HG03060 (cell line): ENCODE measurements around the gene PSMD1.

Experiments
- ATAC-seq: cut with Tn5 transposase; IDR thresholded peaks from one replicate; pipeline ENCODE4 v1.9.1; 2021; ENCODE audit warnings: low read depth, moderate number of reproducible peaks; ENCODE audit not compliant: unreplicated experiment

The PSMD1 gene

DNA sequence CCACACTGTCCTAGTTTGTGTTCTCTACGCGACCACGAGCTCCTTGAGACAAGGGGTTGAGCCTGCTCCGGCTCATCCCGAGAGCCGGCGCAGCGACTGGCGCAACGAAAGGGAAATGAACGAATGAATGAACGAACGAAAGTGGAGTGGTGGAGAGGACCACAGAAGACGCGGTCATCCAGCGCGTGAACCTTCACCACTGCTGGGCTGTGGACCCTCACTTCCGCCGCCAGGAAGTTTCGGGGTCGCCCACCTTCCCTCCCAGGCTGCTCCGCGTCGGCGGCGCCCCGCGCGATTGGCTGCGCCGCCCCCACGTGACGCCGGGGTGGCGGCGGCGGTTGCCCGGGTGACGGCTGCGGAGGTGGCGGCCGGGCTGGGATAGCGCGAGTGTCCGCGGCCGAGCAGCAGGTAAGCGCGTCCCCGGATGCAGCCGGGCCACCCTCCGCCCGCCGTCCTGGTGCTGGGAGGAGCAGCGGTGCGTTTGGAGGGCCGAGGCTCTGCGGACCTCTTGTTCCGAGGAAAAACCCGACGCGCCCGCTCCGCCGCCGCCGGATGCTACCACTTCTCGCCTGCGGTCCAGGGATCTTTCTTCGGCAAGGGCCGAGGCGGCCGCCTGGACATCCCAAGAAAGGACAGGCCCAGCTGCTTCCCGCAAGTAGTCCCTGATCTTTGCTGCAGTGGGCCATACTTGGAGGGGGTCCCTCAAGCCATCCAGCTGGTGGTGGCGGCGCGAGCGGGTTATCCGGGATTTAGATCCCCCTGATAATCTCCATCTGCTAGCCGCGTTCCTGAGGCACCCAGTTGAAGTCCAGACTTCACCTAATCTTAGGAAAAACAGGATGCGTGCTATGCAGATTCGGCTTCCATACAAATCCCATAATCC, 141.9 kb downstream of the PSMD1 start, which contains the start of gene ARMC9:
ARMC9 (plus strand) TSS at position 341 of the 883 bp plus-strand sequence. CDS start 7,608 bp downstream, outside the sequence.
- ATAC-seq = no peak

DNA sequence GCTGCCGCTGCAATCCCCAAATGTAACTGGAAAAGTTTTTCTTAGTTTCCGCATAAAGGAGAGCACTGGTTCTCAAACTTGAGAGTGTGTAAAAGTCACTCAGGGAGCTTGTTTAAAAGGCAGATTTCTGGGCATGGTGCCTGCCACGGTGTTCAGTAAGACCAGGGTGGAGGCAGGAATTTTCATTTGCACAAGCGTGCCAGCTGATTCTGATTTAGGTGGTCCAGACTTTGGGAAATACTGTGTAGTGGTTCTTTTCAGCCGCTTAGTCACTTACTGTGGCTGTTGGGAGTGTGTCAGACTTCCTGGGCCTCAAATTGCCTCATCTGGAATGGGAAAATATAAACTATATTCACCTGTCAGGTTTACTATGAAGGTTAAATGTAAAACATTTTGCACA, 142.6 kb downstream of the PSMD1 start:
- no peak for ATAC-seq

DNA sequence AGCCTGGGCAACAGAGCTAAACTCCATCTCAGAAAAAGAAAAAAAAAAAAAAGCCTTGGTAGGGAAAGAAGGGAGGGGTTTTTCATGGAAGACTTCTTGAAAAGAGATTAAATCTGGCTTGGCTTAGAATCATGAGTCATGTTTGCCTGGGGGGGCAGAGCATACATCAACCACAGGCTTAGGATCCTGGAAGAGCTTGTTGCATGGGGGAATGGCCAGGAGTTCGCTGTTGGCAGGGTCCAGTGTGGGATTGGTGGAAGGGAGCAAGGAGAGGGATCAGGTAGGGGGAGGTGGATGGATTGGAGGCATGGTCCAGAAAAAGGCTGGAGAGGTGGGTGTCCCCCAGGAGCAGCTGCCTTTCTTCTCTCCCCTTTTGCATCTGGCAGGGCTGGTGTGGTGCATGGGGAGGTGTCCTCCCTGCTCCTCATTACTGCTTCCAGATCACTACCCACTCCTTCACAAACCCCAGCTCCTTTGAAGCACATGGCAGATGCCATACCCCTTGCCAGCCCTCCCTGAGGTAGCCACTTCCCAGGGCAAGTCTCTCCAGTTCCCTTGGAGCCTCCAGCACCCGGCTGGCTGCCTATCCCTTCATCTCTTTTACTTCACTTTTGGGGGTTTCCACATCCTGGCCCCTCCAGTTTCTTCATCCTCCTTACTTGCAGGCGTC, 144.3 kb downstream of the PSMD1 start:
- ATAC-seq = no peak

DNA sequence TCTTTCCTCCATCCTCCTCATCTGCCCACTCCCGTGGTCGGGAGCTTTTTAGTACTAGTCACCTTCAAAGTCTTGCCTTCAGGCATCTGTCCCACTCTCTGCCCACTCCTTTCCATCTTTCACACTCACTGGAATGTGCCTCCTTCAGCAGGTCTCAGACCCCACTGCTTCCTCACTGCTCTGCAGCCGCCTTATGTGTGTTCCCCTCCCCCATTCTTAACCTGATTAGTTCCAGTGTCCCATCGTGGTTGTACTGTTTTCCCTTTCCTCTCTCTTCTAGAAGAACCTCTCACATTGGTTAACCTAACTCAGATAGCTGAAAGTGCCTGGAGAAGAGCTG, 144.8 kb downstream of the PSMD1 start:
- ATAC-seq = no peak

DNA sequence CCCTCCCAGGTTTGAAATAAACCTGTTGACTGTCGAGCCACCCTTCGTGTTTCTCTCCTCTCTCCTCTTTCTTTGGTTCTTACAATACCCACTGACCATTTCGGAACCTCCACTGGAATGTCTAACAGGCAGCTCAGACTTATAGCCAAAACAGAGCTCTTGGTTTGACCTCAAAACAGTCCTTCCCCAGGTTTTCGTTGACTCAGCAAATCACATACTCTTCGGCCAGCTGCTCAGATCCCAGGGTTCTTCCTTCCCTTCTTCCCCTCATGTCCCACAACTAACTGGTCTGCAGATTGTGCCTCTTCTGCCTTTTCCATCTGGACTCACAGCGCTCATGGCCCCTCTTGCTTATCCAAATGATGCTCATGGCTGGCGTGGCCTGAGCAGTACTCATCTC, 146.4 kb downstream of the PSMD1 start:
- no peak for ATAC-seq

DNA sequence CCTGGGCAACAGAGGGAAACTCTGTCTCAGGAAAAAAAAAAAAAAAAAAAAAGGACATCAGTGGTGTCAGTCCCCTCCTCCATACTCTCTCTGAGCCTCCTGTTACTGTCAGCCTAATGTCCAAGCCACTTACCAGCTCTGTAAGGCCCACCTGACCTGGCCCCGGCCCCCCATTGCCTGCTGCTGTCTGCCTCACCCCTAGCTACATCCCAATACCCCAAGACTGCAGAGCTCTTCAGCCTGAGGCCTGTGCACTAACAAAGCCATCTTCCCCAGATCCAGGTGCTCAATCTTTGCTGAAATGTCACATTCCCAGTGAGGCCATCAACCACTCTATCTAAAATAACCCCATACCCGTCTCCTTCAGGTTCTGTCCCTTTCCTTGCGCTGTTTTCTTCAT, 147.5 kb downstream of the PSMD1 start:
- no peak for ATAC-seq

DNA sequence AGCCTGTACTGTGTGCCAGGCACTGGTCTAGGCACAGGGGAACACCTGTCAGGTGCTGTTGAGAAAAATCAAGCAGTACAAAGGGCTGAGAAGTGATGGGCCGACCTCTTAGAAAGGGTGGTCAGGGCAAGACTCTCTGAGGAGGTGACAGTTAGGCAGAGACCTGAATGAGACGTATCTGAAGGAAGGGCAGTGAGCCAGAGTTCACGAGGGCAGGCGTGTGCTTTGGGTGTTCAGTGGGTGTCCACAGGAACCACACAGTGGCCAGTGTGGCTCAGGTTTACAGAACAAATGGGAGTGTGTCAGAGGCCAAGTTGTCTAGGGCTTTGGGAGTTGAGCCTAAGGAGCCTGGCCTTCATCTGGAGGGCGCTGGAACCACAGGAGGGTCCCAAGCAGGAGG, 147.9 kb downstream of the PSMD1 start:
- no peak for ATAC-seq

DNA sequence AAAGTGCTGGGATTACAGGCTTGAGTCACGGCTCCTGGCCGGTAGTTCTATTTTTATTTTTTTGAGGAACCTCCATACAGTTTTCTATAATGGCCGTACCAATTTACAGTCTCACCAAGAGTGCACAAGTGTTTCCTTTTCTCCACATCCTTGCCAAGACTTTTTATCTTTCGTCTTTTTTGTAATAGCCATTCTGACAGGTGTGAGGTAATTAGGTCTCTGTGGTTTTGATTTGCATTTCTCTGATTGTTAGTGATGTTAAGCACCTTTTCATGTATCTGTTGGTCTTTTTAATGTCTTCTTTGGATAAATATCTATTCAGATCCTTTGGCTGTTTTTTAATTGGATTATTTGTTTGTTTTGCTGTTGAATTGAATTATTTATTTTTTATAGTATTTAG, 151.1 kb downstream of the PSMD1 start:
- no peak for ATAC-seq

DNA sequence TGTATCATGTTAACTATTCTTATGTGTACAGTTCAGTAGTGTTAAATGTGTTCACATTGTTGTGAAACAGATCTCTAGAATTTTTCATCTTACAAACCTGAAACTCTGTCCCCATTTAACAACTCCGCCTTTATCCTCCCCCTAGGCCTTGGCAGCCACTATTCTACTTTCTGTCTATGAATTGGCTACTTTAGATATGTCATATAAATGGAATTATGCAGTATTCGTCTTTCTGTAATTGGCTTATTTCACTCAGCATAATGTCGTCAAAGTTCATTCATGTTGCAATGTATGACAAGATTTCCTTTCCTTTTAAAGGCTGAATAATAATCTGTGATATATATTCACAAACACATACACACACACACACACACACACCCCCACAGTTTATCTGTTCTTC, 154.1 kb downstream of the PSMD1 start:
- no peak for ATAC-seq

DNA sequence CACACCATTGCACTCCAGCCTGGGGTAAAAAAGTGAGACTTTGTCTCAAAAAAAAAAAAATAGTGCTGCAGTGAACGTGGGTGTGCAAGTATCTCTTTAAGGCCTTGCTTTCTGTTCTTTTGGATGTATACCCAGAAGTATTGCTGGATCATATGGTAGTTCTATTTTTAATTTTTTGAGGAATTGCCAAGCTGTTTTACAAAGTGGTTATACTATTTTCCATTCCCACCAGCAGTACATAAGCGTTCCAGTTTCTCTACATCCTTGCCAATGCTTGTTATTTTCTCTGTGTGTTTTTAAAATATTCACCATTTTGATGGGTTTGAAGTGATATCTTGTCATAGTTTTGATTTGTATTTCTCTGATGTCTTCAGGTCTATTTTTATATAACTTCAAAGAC, 154.8 kb downstream of the PSMD1 start:
- ATAC-seq = no peak

DNA sequence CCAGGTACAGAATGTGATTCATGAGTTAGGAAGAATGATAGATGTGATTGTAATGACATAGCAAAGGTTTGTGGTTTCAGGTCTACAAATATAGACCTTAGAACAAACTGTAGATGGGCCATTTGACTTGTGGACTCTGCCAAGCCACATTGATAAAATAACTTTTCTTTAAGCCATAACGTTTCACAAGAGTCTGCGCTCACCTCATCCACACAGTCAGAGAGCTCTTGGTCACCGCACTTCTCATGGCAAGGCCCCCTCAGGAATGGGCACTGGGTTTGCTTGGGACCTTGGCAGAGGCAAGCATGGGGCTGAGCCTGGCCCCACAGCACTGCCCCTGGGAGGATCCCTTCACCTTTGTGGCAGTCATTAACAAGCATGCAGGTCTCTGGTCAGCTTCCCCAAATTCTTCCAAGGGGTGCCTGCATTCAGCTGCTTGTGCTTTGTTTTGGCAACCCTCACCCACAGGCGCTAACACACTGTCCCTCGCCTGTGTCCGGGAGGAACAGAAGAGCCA, 155.7 kb downstream of the PSMD1 start:
- no peak for ATAC-seq

DNA sequence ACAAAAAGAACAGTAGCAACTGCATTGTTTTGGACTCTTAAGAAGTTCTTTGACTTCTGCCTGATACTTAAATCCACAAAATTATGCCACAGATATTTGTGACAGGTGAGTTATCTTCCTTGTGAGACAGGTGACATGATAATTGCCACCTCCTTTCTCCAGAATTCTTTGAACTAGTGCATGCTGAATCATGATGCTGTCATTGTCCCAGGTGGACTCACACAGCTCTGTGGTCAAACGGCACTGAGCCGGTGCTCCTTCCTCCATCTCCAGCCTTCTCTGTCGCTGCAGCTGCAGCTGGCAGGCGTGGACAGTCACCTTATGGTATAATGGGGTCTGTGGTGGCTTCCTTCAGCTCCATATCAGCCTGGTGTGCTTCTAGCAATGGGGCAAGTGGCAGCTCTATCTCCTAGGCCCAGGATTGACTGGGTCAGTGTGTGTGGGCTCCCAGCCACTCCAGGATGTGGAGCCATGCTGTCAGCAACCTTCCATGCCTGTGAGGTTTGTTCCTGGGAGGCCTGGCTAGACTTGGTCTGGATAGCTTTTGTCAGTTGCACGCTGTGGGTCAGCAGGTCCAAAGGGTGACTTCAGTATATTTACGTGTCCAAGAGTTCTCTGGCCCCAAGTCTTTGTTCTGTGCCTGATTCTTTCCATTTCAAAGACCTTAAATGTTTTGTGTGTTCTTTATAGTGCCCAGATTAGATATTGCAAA, 157.4 kb downstream of the PSMD1 start:
- no peak for ATAC-seq

DNA sequence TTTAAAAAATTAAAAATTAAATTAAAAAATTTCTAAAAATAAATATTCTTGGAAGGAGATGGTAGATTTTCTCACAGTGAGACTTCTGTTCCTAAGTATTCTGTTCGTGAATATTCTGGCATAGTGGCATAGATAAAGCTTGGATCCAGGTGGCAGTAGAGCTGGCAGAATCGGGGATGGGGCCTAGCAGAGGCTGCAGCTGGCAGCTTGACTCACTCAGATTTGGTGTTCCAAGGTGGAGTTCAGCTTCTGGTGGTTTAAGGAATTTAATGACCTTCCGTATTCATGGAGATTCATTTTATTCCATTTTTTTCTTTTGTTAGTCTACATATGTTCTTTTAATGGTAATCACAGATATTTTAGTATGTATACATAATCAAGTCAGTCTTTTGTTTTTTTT, 161.7 kb downstream of the PSMD1 start:
- no peak for ATAC-seq

DNA sequence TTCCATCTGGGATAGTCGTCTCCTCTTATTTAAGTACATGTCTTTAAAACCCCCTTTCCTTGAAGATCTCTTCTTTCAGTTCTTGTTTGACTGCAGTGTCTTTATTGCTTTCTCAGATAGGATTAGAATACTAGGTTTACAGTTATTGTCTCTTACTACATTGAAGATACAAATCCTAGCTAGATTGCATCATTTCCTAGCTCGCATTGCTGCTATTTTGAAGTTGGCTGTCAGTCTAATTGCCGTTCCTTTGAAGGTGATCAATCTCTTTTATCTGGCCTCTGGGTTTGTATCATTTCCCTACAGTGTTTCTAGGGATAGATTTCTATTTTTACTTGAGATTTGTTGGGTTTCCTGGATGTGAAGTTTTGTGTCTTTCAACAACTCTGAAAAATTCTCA, 162.6 kb downstream of the PSMD1 start:
- no peak for ATAC-seq

DNA sequence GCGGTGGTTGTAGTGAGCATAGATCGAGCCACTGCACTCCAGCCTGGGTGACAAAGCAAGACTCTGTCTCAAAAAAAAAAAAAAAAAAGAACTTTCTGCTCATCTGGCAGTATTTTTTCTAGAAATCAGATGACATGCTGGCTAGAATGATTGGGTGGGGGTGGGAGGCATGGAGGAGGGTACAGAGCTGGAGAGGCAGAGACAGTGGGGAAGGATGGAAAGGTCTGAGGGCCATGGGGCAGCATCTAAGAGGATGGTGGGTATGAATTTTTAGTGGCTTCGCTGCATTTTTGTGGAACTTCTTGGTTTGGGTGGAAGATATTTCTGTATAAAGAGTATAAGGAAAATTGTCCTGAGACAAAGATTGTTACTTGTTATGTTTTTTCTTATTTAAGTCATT, 165.1 kb downstream of the PSMD1 start:
- ATAC-seq = no peak
